GM19239 (cell line): ENCODE measurements around the gene FALEC.

Experiments used
- DNase-seq: peaks from one replicate; pipeline ENCODE4 v3.0.0; 2011; ENCODE audit warnings: low spot score; ENCODE audit not compliant: insufficient read length
- FAIRE-seq: peaks from 2 replicates; lab custom pipeline; 2011; peaks lifted over from hg19 to GRCh38; lab: Jason Lieb, UNC

The FALEC gene

DNA sequence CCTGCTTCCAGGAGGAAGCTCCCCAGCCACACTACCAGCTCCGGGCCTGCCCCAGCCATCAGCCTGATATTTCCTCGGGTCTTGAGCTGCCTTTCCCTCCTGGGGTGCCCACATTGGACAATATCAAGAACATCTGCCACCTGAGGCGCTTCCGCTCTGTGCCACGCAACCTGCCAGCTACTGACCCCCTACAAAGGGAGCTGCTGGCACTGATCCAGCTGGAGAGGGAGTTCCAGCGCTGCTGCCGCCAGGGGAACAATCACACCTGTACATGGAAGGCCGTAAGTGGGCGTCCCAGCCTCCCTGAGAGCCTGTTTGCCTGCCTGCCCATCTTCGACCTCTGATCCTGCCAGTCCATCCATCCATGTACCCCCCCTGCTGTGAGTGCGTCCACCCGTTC lies 4.0 kb upstream of the FALEC start:
- DNase-seq (no peak), FAIRE-seq (no peak)

GRCh38 chr1:150511985-150512660 lies 3.4 kb upstream of the FALEC start:
- FAIRE-seq: no peak
- no peak for DNase-seq

DNA sequence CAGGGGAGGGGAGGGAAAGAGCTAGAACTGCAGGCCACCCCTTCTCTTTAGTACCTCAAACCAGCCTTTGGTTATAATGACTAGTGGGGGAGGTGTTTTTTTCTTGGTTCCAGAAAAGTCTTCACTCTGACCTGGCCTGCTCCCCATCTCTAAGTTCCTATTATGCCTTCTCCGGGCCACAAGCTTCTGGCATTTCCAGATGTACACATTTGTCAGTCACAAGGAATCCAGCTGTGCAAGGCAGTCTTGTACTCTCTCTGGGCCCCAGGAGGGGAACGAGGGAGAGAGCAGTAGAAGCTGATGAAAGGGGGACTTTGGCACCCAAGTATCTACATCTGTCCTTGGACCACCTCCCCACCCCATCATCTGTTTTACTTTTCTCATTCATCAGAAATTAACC lies 2.7 kb upstream of the FALEC start:
- no peak for FAIRE-seq
- no peak for DNase-seq

DNA sequence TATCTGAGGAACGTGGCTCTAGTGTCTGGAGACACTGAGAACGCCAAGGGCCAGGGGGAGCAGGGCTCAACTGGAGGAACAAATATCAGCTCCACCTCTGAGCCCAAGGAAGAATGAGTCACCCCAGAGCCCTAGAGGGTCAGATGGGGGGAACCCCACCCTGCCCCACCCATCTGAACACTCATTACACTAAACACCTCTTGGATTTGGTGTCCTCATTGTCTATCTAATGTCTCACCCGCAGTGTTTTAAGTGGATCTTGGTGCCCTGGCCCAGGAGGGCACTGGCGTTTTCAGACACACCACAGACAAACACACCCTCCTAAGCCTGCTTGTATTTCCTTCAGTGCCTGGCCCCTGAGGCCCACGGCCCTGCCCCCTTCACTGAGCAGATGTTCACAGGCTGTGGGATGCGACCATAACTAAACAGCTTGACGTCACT lies 2.2 kb upstream of the FALEC start:
- FAIRE-seq: no peak
- no peak for DNase-seq

GRCh38 chr1:150514260-150514659 lies 1.3 kb upstream of the FALEC start:
- FAIRE-seq (no peak), DNase-seq (no peak)

- FAIRE-seq (no peak), DNase-seq (no peak)
Measured at GRCh38 chr1:150514913-150515327, 632 bp upstream of the FALEC start.

DNA sequence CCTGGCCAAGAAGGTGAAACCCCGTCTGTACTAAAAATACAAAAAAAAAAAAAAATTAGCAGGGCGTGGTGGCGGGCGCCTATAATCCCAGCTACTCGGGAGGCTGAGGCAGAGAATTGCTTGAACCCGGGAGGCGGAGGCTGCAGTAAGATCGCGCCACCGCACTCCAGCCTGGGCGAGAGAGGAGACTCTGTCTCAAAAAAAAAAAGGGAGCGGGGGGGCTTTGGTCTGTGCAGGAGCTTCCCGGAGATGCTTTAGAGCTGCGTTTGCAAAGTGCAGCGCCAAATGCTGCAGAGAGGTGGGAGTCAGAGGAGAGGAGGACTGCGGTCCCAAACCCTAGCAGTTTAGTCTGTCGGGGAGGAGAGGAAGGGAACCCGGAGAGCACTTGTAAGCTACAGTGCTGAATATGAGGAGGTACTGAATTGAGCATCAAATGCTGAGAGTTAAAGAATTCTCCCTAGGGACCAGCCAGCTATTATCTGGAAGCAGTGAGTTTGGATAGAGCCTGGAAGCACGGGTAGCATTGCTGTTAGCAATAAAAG lies 569 bp downstream of the FALEC start:
- DNase-seq (no peak), FAIRE-seq (no peak)

DNA sequence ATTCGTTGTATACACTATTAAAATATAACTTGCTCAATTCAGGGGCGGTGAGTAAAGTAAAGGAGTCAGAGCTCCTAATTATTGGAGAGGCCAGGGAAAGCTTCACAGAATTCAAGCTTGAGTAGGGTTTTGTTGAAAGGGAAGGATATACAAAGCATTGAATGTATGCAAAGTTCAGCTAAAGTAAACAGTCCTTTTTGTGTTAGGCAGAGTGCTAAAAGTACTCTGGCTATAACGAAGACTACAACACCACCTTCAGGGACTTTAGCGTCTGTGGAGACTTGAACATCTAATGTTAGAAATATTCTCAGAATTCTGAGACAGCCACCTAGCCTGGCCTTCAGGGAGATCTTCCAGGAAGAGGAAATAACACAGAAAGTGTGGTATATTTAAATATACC lies 1.1 kb downstream of the FALEC start:
- no peak for FAIRE-seq

GRCh38 chr1:150521196-150521968 lies 5.8 kb downstream of the FALEC start:
- DNase-seq: no peak

More for the DNA sequence above, 1.1 kb downstream of the FALEC start:
- no peak for DNase-seq

GRCh38 chr1:150525348-150525747 lies 9.8 kb downstream of the FALEC start:
- DNase-seq (no peak), FAIRE-seq (no peak)

More at GRCh38 chr1:150521196-150521968, 5.8 kb downstream of the FALEC start:
- no peak for FAIRE-seq

DNA sequence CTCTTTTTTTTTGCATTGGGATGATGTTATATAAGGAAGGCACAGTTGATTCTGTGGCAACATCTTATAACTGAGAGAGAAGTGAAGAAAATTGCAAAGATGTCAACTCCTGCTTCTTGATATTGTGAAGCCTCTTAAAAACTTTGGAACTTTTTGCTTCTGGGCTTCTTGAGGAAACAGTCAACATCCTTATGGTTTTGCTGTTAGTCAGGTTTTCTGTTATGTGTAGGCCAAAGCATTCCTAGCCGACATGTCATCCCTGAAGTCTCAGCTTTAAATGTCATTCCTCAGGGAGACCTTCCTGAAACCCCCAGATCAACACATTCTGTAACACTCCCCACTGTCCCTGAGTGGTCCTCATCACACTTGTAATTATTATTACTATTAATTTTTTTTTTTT lies 12.6 kb downstream of the FALEC start:
- DNase-seq (no peak), FAIRE-seq (no peak)

DNA sequence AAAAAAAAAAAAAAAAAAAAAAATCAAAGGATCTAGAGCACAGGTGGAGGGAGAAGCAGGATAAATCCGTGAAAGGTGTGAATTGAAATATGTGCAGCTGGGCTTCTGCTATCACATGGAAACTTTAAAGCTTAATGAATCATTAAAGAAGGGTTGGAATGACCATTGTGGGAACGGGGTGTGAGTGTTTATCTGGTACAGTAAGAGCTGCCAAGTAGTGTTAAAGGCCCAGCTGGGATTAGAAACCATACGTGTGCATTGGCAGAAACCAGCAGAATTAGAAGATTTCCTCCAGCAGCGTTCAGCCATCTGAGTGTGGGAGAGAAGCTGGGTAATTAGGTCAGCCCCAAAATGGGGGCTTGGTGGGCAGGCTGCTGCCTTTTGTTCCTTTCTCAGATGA lies 13.5 kb downstream of the FALEC start:
- no peak for DNase-seq
- FAIRE-seq: no peak

- FAIRE-seq: no peak
- no peak for DNase-seq
Measured at GRCh38 chr1:150530491-150531159, 15.1 kb downstream of the FALEC start.

GRCh38 chr1:150532860-150533259 lies 17.3 kb downstream of the FALEC start:
- DNase-seq (no peak), FAIRE-seq (no peak)

DNA sequence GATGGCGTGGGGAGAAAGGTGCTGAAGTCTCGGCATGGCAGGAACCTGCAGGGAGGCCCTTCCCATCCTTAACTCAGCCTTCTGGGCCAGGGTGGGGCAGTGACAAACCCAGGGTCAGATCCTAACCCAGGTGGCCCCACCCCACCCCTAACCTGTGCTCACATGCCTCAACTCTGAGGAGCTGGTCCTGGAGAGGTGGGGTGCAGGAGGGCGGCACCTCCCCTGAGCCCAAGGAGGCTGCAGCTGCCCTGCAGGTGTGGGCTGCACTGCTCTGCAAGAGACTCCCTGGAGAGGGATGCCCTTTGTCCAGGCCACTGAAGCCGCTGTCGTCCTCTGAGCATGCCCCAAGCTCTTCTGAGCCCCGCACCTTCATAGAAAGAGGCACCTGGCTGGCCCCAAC lies 18.4 kb downstream of the FALEC start:
- DNase-seq: no peak

DNA sequence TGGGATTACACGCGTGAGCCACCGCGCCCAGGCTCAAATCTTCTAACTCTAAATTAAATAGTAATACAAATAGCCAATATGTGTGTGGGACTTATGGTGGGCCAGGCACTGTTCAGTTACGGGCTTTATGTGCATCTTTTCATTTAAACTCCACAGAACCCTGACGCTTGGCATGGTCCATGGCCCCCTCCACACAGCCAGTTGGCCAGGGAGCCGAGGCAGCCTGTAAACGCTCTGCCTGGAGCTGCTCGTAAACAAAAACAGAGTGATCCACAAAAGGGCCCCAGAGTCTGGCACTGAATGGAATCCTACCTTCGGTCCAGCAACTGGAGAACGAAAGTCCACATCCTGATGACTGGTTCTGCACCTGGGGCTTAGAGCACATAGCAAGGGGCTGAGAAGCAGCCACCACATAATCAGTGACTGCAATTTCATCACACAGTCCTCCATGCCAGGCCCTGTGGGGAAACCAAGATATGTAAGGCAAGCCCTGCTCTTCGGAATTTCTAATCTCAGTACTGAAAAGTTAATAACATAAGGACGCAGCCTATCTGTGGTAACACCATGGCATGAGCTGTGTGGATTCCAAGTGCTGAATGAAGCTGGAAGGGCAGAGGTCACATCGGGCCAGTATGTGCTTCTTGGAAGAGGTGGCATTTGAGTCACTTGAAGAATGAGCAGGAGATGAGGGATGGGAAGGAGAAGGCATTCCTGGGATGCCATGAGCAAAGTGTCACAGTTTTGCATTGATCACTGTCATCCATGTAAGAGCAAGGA lies 20.1 kb downstream of the FALEC start:
- DNase-seq (no peak), FAIRE-seq (no peak)

More for the DNA sequence above, 18.4 kb downstream of the FALEC start:
- no peak for FAIRE-seq

GRCh38 chr1:150536836-150537731 lies 21.5 kb downstream of the FALEC start:
- no peak for FAIRE-seq

DNA sequence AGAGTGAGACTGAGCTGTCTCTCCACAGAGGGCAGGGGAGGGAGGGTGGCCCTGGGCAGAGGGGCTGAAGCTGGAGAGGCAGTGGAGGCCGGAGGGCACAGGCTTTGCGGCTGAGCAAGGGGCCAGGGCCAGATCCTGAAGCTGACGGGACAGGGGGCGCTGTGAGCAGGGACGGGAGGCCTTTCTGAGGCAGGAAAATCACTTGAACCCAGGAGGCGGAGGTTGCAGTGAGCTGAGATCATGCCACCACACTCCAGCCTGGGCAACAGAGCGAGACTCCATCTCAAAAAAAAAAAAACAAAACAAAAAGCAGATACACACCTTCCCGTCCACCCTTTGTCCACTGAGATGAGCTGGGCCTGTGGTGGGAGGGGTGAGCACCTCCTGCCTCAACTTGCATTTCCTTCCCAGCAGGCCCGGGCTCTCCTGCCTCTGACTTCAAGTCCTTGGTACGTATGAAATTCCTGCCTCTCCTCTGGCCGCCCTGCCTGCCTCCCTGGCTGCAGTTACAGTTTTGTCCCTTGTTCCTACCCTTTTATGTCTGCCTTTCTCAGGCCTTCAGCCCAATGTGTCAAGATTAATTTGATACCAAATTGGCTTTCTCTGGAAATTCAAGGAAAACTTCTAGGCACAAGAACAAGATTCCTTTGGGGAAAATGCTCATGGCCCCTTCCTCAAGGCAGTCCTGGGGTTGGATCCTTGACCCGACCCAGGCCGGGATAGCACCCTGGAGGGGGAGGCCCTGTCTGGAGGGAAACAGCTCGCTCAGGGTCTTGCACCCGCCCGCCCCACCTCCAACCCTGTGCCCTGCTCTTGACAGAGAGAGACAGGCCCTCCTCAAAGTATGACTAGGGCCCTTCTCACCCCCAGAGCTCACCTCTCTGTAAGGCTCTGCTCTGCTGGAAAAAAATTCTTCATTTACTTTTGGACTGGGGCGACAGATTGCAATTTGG lies 22.5 kb downstream of the FALEC start:
- DNase-seq (no peak), FAIRE-seq (no peak)

More at GRCh38 chr1:150536836-150537731, 21.5 kb downstream of the FALEC start:
- DNase-seq: no peak
